HepG2 (cell line): ENCODE measurements around the gene INSR. TPM values are rescaled to one million over a fixed set of nuclear protein-coding genes. Genes with fewer than 3 reads are reported as not detected.

ENCODE experiments used
- NR1H2 ChIP-seq: sonication (generic); formaldehyde crosslinking; IDR thresholded peaks from 2 replicates; pipeline ENCODE4 v1.8.1; 2022; ENCODE audit warnings: low read depth, missing genetic modification reagents, borderline replicate concordance
- TBP ChIP-seq: sonication (generic); formaldehyde crosslinking; IDR thresholded peaks from 2 replicates; pipeline ENCODE4 v1.5.0; 2020; ENCODE audit warnings: missing genetic modification reagents
- ZFP90 ChIP-seq: sonication (generic); formaldehyde crosslinking; IDR thresholded peaks from 2 replicates; pipeline ENCODE4 v1.8.0; 2022; ENCODE audit warnings: missing genetic modification reagents, mild to moderate bottlenecking, inconsistent platforms, borderline replicate concordance
- ZNF33A ChIP-seq: sonication (generic); formaldehyde crosslinking; IDR thresholded peaks from 2 replicates; pipeline ENCODE4 v1.5.1; 2020; ENCODE audit warnings: missing genetic modification reagents, mild to moderate bottlenecking, moderate library complexity, borderline replicate concordance
- ZNF773 ChIP-seq: sonication (generic); formaldehyde crosslinking; IDR thresholded peaks from 2 replicates; pipeline ENCODE4 v1.4.0; 2020; ENCODE audit warnings: missing genetic modification reagents, borderline replicate concordance
- polyA plus RNA-seq, 8 experiments: library from polyadenylated mRNA; depleted of rRNA in 3 of 8; stranded (reverse) in 7 of 8; unstranded in 1 of 8; fragments of >200 nt; fragmentation: Illumina TruSeq in 4 of 8; extraction: Trizol in 4 of 8; gene quantifications; 2 replicates each; pipeline versions ENCODE4 v1.2.1 to v1.2.3, GENCODE V29; 2011 to 2016; ENCODE audit warnings: low read depth in 4 of 8, missing spikeins in 1 of 8, mixed read lengths in 1 of 8; ENCODE audit not compliant: insufficient read depth in 1 of 8
- total RNA-seq, 5 experiments: library from RNA; depleted of rRNA; stranded (reverse); fragments of >200 nt; fragmentation: Illumina TruSeq; extraction: Trizol; gene quantifications; 2 replicates each; pipeline ENCODE4 v1.2.3, GENCODE V29; 2016; ENCODE audit warnings: low read depth in 1 of 5
- TF ChIP-seq, protein P1 (sequence below), 2 experiments: fragments of 450-650 bp in 1 of 2; sonication (generic) in 1 of 2; formaldehyde crosslinking in 1 of 2; IDR thresholded peaks; 2 replicates each; pipeline versions ENCODE4 v1.6.1 to v1.8.0; 2016 to 2022; ENCODE audit warnings: antibody characterized with exemption in 1 of 2, mild to moderate bottlenecking in 1 of 2, missing genetic modification reagents in 1 of 2

The INSR gene
- total and polyA plus RNA-seq, 2 of the 13 experiments (the other 11 are each of a cell fraction or from before 2014, with no cell fraction given): 24.2 to 29.8 TPM

- TF ChIP-seq, protein P1, sequence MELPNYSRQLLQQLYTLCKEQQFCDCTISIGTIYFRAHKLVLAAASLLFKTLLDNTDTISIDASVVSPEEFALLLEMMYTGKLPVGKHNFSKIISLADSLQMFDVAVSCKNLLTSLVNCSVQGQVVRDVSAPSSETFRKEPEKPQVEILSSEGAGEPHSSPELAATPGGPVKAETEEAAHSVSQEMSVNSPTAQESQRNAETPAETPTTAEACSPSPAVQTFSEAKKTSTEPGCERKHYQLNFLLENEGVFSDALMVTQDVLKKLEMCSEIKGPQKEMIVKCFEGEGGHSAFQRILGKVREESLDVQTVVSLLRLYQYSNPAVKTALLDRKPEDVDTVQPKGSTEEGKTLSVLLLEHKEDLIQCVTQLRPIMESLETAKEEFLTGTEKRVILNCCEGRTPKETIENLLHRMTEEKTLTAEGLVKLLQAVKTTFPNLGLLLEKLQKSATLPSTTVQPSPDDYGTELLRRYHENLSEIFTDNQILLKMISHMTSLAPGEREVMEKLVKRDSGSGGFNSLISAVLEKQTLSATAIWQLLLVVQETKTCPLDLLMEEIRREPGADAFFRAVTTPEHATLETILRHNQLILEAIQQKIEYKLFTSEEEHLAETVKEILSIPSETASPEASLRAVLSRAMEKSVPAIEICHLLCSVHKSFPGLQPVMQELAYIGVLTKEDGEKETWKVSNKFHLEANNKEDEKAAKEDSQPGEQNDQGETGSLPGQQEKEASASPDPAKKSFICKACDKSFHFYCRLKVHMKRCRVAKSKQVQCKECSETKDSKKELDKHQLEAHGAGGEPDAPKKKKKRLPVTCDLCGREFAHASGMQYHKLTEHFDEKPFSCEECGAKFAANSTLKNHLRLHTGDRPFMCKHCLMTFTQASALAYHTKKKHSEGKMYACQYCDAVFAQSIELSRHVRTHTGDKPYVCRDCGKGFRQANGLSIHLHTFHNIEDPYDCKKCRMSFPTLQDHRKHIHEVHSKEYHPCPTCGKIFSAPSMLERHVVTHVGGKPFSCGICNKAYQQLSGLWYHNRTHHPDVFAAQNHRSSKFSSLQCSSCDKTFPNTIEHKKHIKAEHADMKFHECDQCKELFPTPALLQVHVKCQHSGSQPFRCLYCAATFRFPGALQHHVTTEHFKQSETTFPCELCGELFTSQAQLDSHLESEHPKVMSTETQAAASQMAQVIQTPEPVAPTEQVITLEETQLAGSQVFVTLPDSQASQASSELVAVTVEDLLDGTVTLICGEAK (IDR thresholded peaks at IDR 0.05): no peak
- TF ChIP-seq, protein P1 (CRISPR knock-in tag; IDR thresholded peaks at IDR 0.05): no peak
- TF ChIP-seq NR1H2 (CRISPR knock-in tag) (no peak), ZNF33A (CRISPR knock-in tag) (no peak), TBP (CRISPR knock-in tag) (no peak), ZNF773 (CRISPR knock-in tag) (no peak), ZFP90 (CRISPR knock-in tag) (no peak)
Observed at GRCh38 chr19:7200736-7201135, 93.5 kb downstream of the INSR start (continued).
